SK-N-SH (cell line): Measurements from ENCODE around the gene GCLM. TPM values are rescaled to one million over a fixed set of nuclear protein-coding genes. Genes with fewer than 3 reads are reported as not detected.

Experiments
- CTCF ChIA-PET: fragments of 300-600, 350-600 bp; formaldehyde crosslinking; extraction: SDS; loops from one replicate; lab custom pipeline; 2021; lab: Yijun Ruan, JAX
- POLR2A ChIA-PET: fragments of 350-600 bp; sonication (Branson Sonifier 250); formaldehyde crosslinking; extraction: SDS; loops from one replicate; lab custom pipeline; 2020; ENCODE audit warnings: antibody characterized with exemption, inconsistent platforms; lab: Yijun Ruan, JAX
- DNase-seq: peaks from one replicate; pipeline ENCODE4 v3.0.0; 2012
- H2AFZ ChIP-seq: fragments of 200-600 bp; sonication (generic); 2 replicates; pipeline ENCODE4 v1.8.1; 2016; ENCODE audit warnings: antibody characterized with exemption, mild to moderate bottlenecking, low read depth
- H3F3A ChIP-seq: fragments of 200-600 bp; sonication (generic); replicated peaks from 2 replicates; pipeline ENCODE3; 2016; ENCODE audit warnings: antibody characterized with exemption, mild to moderate bottlenecking; ENCODE audit not compliant: insufficient read depth
- H3K27ac ChIP-seq, 2 experiments: fragments of 200-500 bp in 1 of 2; fragments of 200-600 bp in 1 of 2; sonication (Bioruptor generic) in 1 of 2; sonication (generic), shearing (Covaris generic) in 1 of 2; 2 replicates each; pipeline versions ENCODE4 v1.5.1 to v1.6.1; 2014 to 2016; ENCODE audit warnings: low read depth in 2 of 2, inconsistent platforms in 1 of 2, low read length in 1 of 2, mild to moderate bottlenecking in 1 of 2, mixed read lengths in 1 of 2
- H3K27me3 ChIP-seq: fragments of 200-600 bp; sonication (generic), shearing (Covaris generic); 2 replicates; pipeline ENCODE4 v1.6.1; 2016; ENCODE audit warnings: mixed run types; ENCODE audit not compliant: insufficient read depth
- H3K36me3 ChIP-seq, 2 experiments: fragments of 200-500 bp in 1 of 2; fragments of 200-600 bp in 1 of 2; sonication (Bioruptor generic) in 1 of 2; sonication (generic) in 1 of 2; replicated peaks in 1 of 2; 2 replicates each; pipeline versions ENCODE3 to v1.5.1; 2014 to 2016; ENCODE audit warnings: low read length in 1 of 2, mild to moderate bottlenecking in 1 of 2; ENCODE audit not compliant: insufficient read depth in 2 of 2, control insufficient read depth in 1 of 2
- H3K4me1 ChIP-seq, 2 experiments: fragments of 200-500 bp in 1 of 2; fragments of 200-600 bp in 1 of 2; sonication (Bioruptor generic) in 1 of 2; sonication (generic), shearing (Covaris generic) in 1 of 2; 2 replicates each; pipeline versions ENCODE4 v1.5.1 to v1.6.1; 2014 to 2016; ENCODE audit warnings: low read depth in 1 of 2, low read length in 1 of 2, mixed run types in 1 of 2; ENCODE audit not compliant: insufficient read depth in 2 of 2, control insufficient read depth in 1 of 2
- H3K4me2 ChIP-seq: fragments of 200-600 bp; sonication (generic), shearing (Covaris generic); 2 replicates; pipeline ENCODE4 v1.6.1; 2017; ENCODE audit warnings: mixed run types
- H3K4me3 ChIP-seq, 2 experiments: fragments of 200-500 bp in 1 of 2; fragments of 200-600 bp in 1 of 2; sonication (Bioruptor generic) in 1 of 2; sonication (generic), shearing (Covaris generic) in 1 of 2; 2 replicates each; pipeline versions ENCODE4 v1.5.1 to v1.8.1; 2014 to 2016; ENCODE audit warnings: low read depth in 2 of 2, inconsistent platforms in 1 of 2, low read length in 1 of 2, mild to moderate bottlenecking in 1 of 2, mixed read lengths in 1 of 2, moderate library complexity in 1 of 2
- H3K79me2 ChIP-seq: fragments of 200-600 bp; sonication (generic); 2 replicates; pipeline ENCODE4 v1.8.1; 2017; ENCODE audit warnings: mild to moderate bottlenecking; ENCODE audit not compliant: insufficient read depth
- H3K9ac ChIP-seq: fragments of 200-600 bp; sonication (generic); 2 replicates; pipeline ENCODE4 v1.6.1; 2017; ENCODE audit warnings: mixed run types
- H3K9me2 ChIP-seq: fragments of 200-600 bp; sonication (generic); 2 replicates; pipeline ENCODE4 v1.6.1; 2017; ENCODE audit warnings: mixed run types
- H3K9me3 ChIP-seq: fragments of 200-600 bp; sonication (generic); 2 replicates; pipeline ENCODE4 v1.6.1; 2017; ENCODE audit warnings: mixed run types, mild to moderate bottlenecking, moderate library complexity
- H4K20me1 ChIP-seq: fragments of 200-600 bp; sonication (generic); 2 replicates; pipeline ENCODE4 v1.6.1; 2017; ENCODE audit warnings: mild to moderate bottlenecking, mixed run types; ENCODE audit not compliant: insufficient read depth
- CHD2 ChIP-seq: fragments of 150-350 bp; IDR thresholded peaks from 2 replicates; pipeline ENCODE4 v1.6.1; 2018; ENCODE audit warnings: low read length; ENCODE audit not compliant: partially characterized antibody
- EP300 ChIP-seq, 2 experiments: IDR thresholded peaks; 2 replicates each; pipeline versions ENCODE4 v1.4.0 to v1.6.1; 2012; ENCODE audit warnings: borderline replicate concordance in 1 of 2, low read depth in 1 of 2, low read length in 1 of 2
- EZH2phosphoT487 ChIP-seq: fragments of 200-600 bp; sonication (generic); IDR thresholded peaks from 2 replicates; pipeline ENCODE4 v1.6.1; 2017; ENCODE audit warnings: low read depth, mixed run types, mild to moderate bottlenecking, antibody characterized with exemption, moderate library complexity, borderline replicate concordance
- FOSL2 ChIP-seq: IDR thresholded peaks from 2 replicates; pipeline ENCODE4 v1.4.0; 2012; ENCODE audit warnings: low read depth, mild to moderate bottlenecking, moderate library complexity, borderline replicate concordance
- GABPA ChIP-seq: IDR thresholded peaks from 2 replicates; pipeline ENCODE4 v1.4.0; 2012; ENCODE audit warnings: low read depth, mild to moderate bottlenecking
- GATA2 ChIP-seq: sonication (generic); formaldehyde crosslinking; IDR thresholded peaks from 2 replicates; pipeline ENCODE4 v1.5.0; 2020; ENCODE audit warnings: mild to moderate bottlenecking, missing genetic modification reagents
- NFIC ChIP-seq: IDR thresholded peaks from 2 replicates; pipeline ENCODE4 v1.4.0; 2012; ENCODE audit warnings: borderline replicate concordance
- POLR2AphosphoS5 ChIP-seq: IDR thresholded peaks from 2 replicates; pipeline ENCODE4 v1.6.1; 2012; ENCODE audit warnings: low read depth, low read length
- RAD21 ChIP-seq: IDR thresholded peaks from 2 replicates; pipeline ENCODE4 v1.6.1; 2012; ENCODE audit warnings: mild to moderate bottlenecking, low read length
- SMC3 ChIP-seq: IDR thresholded peaks from 2 replicates; pipeline ENCODE4 v1.6.1; 2012; ENCODE audit warnings: low read depth, low read length, improper control_type of control experiment
- TCF12 ChIP-seq: IDR thresholded peaks from 2 replicates; pipeline ENCODE4 v1.4.0; 2012
- YY1 ChIP-seq: IDR thresholded peaks from 2 replicates; pipeline ENCODE4 v1.4.0; 2012; ENCODE audit warnings: low read depth, mild to moderate bottlenecking
- WGBS: methylation state at CpG from one replicate; pipeline ENCODE4 v1.1.6; 2017; ENCODE audit warnings: low lambda C conversion rate; 5-methylcytosine and 5-hydroxymethylcytosine counted together
- polyA plus RNA-seq, 3 experiments: library from polyadenylated mRNA; depleted of rRNA; stranded (reverse); fragments of >200 nt; gene quantifications; 2 replicates each; pipeline ENCODE4 v1.2.3, GENCODE V29; 2012
- TF ChIP-seq, protein P1 (sequence below): fragments of 150-350 bp; IDR thresholded peaks from 2 replicates; pipeline ENCODE4 v1.6.1; 2016; ENCODE audit warnings: mild to moderate bottlenecking, low read depth, low read length
- TF ChIP-seq, protein P2 (sequence below): fragments of 200-600 bp; sonication (generic); IDR thresholded peaks from 2 replicates; pipeline ENCODE4 v1.6.1; 2017; ENCODE audit warnings: antibody characterized with exemption, mild to moderate bottlenecking, moderate library complexity

GCLM gene
- polyA plus RNA-seq, 1 of the 3 experiments (the other 2 are of a cell fraction): 9.4 TPM

DNA sequence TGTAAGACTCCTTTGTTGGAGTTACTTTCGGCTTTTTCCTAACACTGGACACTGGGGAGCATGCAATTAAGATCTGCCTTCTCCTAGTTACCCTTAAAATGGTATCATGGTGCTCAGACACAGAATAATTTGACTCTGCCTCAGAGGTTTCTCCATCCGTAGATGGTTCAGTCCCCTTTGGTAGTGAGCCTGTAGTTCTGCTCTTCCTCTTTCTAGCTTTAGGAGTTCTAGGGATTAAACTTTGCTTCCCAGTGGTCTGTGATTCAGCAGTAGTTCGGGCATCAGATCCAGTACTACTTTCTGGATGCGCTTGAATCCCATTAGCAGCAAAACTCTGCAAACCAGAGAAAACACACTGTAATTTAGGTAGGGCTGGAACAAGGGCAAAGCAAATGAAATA lies 31.7 kb downstream of the GCLM start (continued):
- TF ChIP-seq NFIC (no peak), EP300 (IDR thresholded peaks at IDR 0.05; ENCODE audit: borderline replicate concordance in 1 of 2, low read depth in 1 of 2, low read length in 1 of 2) (no peak)

DNA sequence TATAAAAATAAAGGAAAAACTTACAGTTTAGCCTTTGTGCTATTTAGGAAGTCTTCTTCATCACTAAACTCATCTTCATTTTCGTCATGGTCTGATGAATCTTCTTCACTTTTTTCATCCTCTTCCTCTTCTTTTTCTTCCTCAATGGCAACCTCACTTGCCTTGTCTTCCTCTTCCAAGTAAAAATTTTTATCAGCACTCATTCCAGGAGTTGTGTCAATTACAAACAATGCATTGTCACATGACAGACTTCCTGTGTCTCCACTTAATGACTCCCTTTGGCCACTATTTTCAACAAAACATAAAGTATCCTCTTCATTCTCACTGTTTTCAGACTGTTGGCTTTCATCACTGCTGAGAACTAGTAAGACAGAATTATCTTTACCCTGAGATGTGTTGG lies 33.0 kb downstream of the GCLM start:
- H3F3A ChIP-seq: peaks cover 42% of the 10 kb centered on the region
- H3K27ac ChIP-seq: no peak overlapping the region
- H3K9ac ChIP-seq: no peak overlapping the region
- H3K36me3 ChIP-seq: peaks cover 60 to 68% of the 10 kb centered on the region in 2 experiments
- POLR2A ChIA-PET: no interaction called here
- peaks cover 5 to 11% of the 10 kb centered on the region in 2 experiments; a peak in 3 of 4 replicates for H3K4me1 ChIP-seq
- CTCF ChIA-PET: interaction anchor here (1.4 kb wide), 1 partner anchor 33 kb away, joined by 3 read pairs; the partner anchor contains the start of gene GCLM
- WGBS: 39% methylated on average over 1 of the region's 1 CpG
- H3K4me3 ChIP-seq: no peak overlapping the region
- H3K27me3 ChIP-seq: no peaks in the 10 kb centered on the region
- H4K20me1 ChIP-seq: peaks cover 12% of the 10 kb centered on the region; the same call in 1 of the 2 replicates
- no peak overlapping the region; the same call in 1 of the 2 replicates for H3K4me2 ChIP-seq
- TF ChIP-seq RAD21 (no peak), GABPA (no peak), SMC3 (no peak), TCF12 (no peak), GATA2 (CRISPR knock-in tag) (no peak), EZH2phosphoT487 (no peak), NFIC (no peak), POLR2AphosphoS5 (no peak), EP300 (IDR thresholded peaks at IDR 0.05; ENCODE audit: borderline replicate concordance in 1 of 2, low read depth in 1 of 2, low read length in 1 of 2) (no peak), YY1 (no peak), CHD2 (no peak)
- TF ChIP-seq, protein P1, sequence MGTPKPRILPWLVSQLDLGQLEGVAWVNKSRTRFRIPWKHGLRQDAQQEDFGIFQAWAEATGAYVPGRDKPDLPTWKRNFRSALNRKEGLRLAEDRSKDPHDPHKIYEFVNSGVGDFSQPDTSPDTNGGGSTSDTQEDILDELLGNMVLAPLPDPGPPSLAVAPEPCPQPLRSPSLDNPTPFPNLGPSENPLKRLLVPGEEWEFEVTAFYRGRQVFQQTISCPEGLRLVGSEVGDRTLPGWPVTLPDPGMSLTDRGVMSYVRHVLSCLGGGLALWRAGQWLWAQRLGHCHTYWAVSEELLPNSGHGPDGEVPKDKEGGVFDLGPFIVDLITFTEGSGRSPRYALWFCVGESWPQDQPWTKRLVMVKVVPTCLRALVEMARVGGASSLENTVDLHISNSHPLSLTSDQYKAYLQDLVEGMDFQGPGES: no peak
- peaks cover 68% of the 10 kb centered on the region for H3K79me2 ChIP-seq
- no peaks in the 10 kb centered on the region for H3K9me3 ChIP-seq
- no peaks in the 10 kb centered on the region for H3K9me2 ChIP-seq
- H2AFZ ChIP-seq: no peak overlapping the region
- DNase-seq: no peak

DNA sequence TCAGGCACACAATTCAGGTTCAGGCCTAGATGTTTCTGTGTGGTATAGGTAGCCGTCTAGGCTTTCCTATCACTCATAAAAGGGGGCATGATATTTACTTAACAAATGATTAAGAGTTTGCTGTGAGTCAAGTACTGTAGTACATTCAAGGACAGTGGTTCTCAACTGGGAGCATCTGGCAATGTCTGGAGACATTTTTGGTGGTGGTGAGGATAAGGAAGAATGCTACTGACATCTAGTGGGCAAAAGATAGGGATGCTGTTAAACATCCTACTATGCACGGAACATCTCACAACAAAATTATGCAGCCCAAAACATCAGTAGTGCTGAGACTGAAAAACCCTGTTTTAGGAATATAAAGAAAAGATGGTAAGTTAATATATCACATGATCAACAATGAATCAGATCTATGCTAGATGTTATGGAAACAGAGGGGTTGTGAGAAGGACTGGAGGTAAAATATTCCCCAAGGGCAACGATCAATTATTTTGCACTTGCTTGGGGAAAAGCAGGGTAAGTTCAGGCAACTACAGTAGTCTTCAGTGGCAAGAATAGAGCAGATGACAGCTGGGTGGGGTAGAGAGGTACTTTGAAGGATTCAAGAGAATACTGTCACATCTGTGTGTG lies 35.1 kb downstream of the GCLM start:
- H3K9me2 ChIP-seq: no peaks in the 10 kb centered on the region
- peaks cover 81% of the 10 kb centered on the region in 2 experiments for H3K36me3 ChIP-seq
- H3K9ac ChIP-seq: no peak overlapping the region
- H3K79me2 ChIP-seq: peaks cover 68% of the 10 kb centered on the region
- 77% methylated on average over 3 of the region's 3 CpGs for WGBS
- peaks cover 35% of the 10 kb centered on the region for H3F3A ChIP-seq
- H2AFZ ChIP-seq: no peak overlapping the region
- no peak overlapping the region for H3K4me2 ChIP-seq
- no peaks in the 10 kb centered on the region for H3K27me3 ChIP-seq
- CTCF ChIA-PET: interaction anchor here (0.6 to 1.1 kb wide), 4 partner anchors 9 to 60 kb away, joined by 3 read pairs; no protein-coding TSS in a partner anchor
- H3K4me3 ChIP-seq: no peak overlapping the region
- POLR2A ChIA-PET: no interaction called here
- TF ChIP-seq, protein P2, sequence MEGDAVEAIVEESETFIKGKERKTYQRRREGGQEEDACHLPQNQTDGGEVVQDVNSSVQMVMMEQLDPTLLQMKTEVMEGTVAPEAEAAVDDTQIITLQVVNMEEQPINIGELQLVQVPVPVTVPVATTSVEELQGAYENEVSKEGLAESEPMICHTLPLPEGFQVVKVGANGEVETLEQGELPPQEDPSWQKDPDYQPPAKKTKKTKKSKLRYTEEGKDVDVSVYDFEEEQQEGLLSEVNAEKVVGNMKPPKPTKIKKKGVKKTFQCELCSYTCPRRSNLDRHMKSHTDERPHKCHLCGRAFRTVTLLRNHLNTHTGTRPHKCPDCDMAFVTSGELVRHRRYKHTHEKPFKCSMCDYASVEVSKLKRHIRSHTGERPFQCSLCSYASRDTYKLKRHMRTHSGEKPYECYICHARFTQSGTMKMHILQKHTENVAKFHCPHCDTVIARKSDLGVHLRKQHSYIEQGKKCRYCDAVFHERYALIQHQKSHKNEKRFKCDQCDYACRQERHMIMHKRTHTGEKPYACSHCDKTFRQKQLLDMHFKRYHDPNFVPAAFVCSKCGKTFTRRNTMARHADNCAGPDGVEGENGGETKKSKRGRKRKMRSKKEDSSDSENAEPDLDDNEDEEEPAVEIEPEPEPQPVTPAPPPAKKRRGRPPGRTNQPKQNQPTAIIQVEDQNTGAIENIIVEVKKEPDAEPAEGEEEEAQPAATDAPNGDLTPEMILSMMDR: peak; percentile 82
- TF ChIP-seq RAD21 (peak; percentile 73), FOSL2 (no peak), SMC3 (peak; percentile 52)
- no peaks in the 10 kb centered on the region for H3K9me3 ChIP-seq
- peak overlapping the region in 1 of 2 experiments; percentile 13; a peak in 1 of 4 replicates for H3K27ac ChIP-seq
- peaks cover 12% of the 10 kb centered on the region; the same call in 1 of the 2 replicates for H4K20me1 ChIP-seq
- DNase-seq: peak; percentile 33
- peaks cover 5 to 11% of the 10 kb centered on the region in 2 experiments; a peak in 3 of 4 replicates for H3K4me1 ChIP-seq
